SKM-1 treated with dmso at 0.1 percent for 144 hours (cell line): ENCODE results near the gene TPRA1.

Experiments used
- DNase-seq: peaks from one replicate; lab custom pipeline; 2025; ENCODE audit not compliant: unreplicated experiment; lab: John Stamatoyannopoulos, UW

The TPRA1 gene

GRCh38 chr3:127590593-127591465 lies at the start of gene TPRA1:
TPRA1 (minus strand) TSS chr3:127590733; CDS start chr3:127580146, 10,587 bp downstream.
- DNase-seq = peak; percentile 99

GRCh38 chr3:127640042-127640355 lies 49.5 kb upstream of the TPRA1 start:
- DNase-seq = no peak

- DNase-seq = no peak
Measured at GRCh38 chr3:127639173-127640041, 48.9 kb upstream of the TPRA1 start.

GRCh38 chr3:127637971-127638370 lies 47.4 kb upstream of the TPRA1 start:
- peak; percentile 36 for DNase-seq

- peak; percentile 52 for DNase-seq
Measured at GRCh38 chr3:127637546-127637945, 47.0 kb upstream of the TPRA1 start.

GRCh38 chr3:127634653-127635052 lies 44.1 kb upstream of the TPRA1 start:
- DNase-seq = no peak

- DNase-seq = no peak
Measured at GRCh38 chr3:127632035-127632820, 41.7 kb upstream of the TPRA1 start.

- no peak for DNase-seq
Measured at GRCh38 chr3:127630811-127631714, 40.5 kb upstream of the TPRA1 start.

GRCh38 chr3:127629467-127630403 lies 39.2 kb upstream of the TPRA1 start:
- peak; percentile 22 for DNase-seq

- peak; percentile 23 for DNase-seq
Measured at GRCh38 chr3:127628788-127629466, 38.4 kb upstream of the TPRA1 start, which contains the start of gene PODXL2. PODXL2 (plus strand) TSS chr3:127629185; CDS start chr3:127629220, 35 bp downstream.

GRCh38 chr3:127628426-127628787 lies 37.9 kb upstream of the TPRA1 start:
- no peak for DNase-seq

GRCh38 chr3:127625821-127626220 lies 35.3 kb upstream of the TPRA1 start:
- no peak for DNase-seq

GRCh38 chr3:127624063-127624462 lies 33.5 kb upstream of the TPRA1 start:
- DNase-seq = no peak

GRCh38 chr3:127622772-127623576 lies 32.4 kb upstream of the TPRA1 start:
- DNase-seq = no peak

- DNase-seq = no peak
Measured at GRCh38 chr3:127622031-127622430, 31.5 kb upstream of the TPRA1 start.

GRCh38 chr3:127620637-127621375 lies 30.3 kb upstream of the TPRA1 start:
- DNase-seq = no peak

- no peak for DNase-seq
Measured at GRCh38 chr3:127618891-127619290, 28.4 kb upstream of the TPRA1 start.
